T-cell (primary cell): ENCODE measurements around the gene ASIC3. TPM values are rescaled to one million over a fixed set of nuclear protein-coding genes. Genes with fewer than 3 reads are reported as not detected.

Source experiments
- ATAC-seq, 4 experiments: fragments of 200-7000 bp in 3 of 4; fragments of 150-1000 bp in 1 of 4; cut with Tn5 transposase; replicated peaks in 1 of 4; 1 replicate in 3 of 4; 2 replicates in 1 of 4; pipeline ENCODE4 v1.10.0; 2021; ENCODE audit warnings: moderate library complexity in 3 of 4, mild to moderate bottlenecking in 2 of 4, moderate number of reproducible peaks in 1 of 4
- CTCF ChIA-PET, 2 donors: fragments of 300-600 bp; sonication (Branson Sonifier 250); formaldehyde crosslinking; loops; one replicate each; lab custom pipeline; 2022; ENCODE audit warnings: antibody characterized with exemption in 2 of 2; lab: Charles Lee
- POLR2A ChIA-PET, 2 donors: fragments of 300-600 bp; sonication (Branson Sonifier 250); formaldehyde crosslinking; loops; one replicate each; lab custom pipeline; 2022; ENCODE audit warnings: antibody characterized with exemption in 2 of 2; lab: Charles Lee
- DNase-seq, 35 experiments: peaks; one replicate each; pipeline versions ENCODE4 v3.0.0 to v3.0.0-alpha.2; 2013 to 2023
- H3K27ac ChIP-seq: one replicate; pipeline ENCODE4 v1.5.1; 2013; ENCODE audit warnings: low read length
- H3K27me3 ChIP-seq, 2 experiments: replicated peaks in 1 of 2; 1 replicate in 1 of 2; 2 replicates in 1 of 2; pipeline versions ENCODE4 v1.6.1 to v1.7.0; 2013; ENCODE audit warnings: low read length in 1 of 2, mixed read lengths in 1 of 2; ENCODE audit not compliant: control insufficient read depth in 2 of 2, insufficient read depth in 2 of 2; ENCODE audit errors: extremely low read depth in 1 of 2
- H3K36me3 ChIP-seq, 2 donors: 1 replicate in 1 of 2; 2 replicates in 1 of 2; pipeline versions ENCODE4 v1.6.1 to v1.7.0; 2013; ENCODE audit warnings: low read length in 1 of 2; ENCODE audit not compliant: control insufficient read depth in 2 of 2, insufficient read depth in 1 of 2; ENCODE audit errors: extremely low read depth in 1 of 2
- H3K4me1 ChIP-seq, 2 experiments: 1 replicate in 1 of 2; 2 replicates in 1 of 2; pipeline versions ENCODE4 v1.6.1 to v1.7.0; 2013; ENCODE audit warnings: low read length in 2 of 2, mixed read lengths in 1 of 2; ENCODE audit not compliant: insufficient read depth in 2 of 2, control insufficient read depth in 1 of 2; ENCODE audit errors: extremely low read depth in 1 of 2
- H3K4me3 ChIP-seq, 2 donors: 1 replicate in 1 of 2; 2 replicates in 1 of 2; pipeline versions ENCODE4 v1.5.1 to v1.7.0; 2013; ENCODE audit warnings: mild to moderate bottlenecking in 2 of 2, low read length in 1 of 2, moderate library complexity in 1 of 2; ENCODE audit not compliant: control insufficient read depth in 1 of 2; ENCODE audit errors: extremely low read depth in 1 of 2
- H3K9me3 ChIP-seq: 2 replicates; pipeline ENCODE4 v1.7.0; 2013
- H3K27ac Mint-ChIP-seq, 2 donors: one replicate each; pipeline ENCODE4 v1.8.0; 2020 to 2021; ENCODE audit warnings: mild to moderate bottlenecking in 2 of 2, mixed read lengths in 2 of 2
- H3K27me3 Mint-ChIP-seq, 2 donors: one replicate each; pipeline ENCODE4 v1.8.0; 2021 to 2022; ENCODE audit warnings: mixed read lengths in 2 of 2
- H3K36me3 Mint-ChIP-seq: one replicate; pipeline ENCODE4 v1.8.0; 2021; ENCODE audit warnings: mixed read lengths
- H3K4me1 Mint-ChIP-seq, 3 donors: one replicate each; pipeline ENCODE4 v1.8.0; 2020 to 2022; ENCODE audit warnings: mixed read lengths in 3 of 3, mild to moderate bottlenecking in 1 of 3
- H3K4me3 Mint-ChIP-seq, 3 donors: one replicate each; pipeline ENCODE4 v1.8.0; 2020 to 2022; ENCODE audit warnings: mild to moderate bottlenecking in 3 of 3, mixed read lengths in 3 of 3, moderate library complexity in 3 of 3
- H3K9me3 Mint-ChIP-seq, 3 donors: one replicate each; pipeline ENCODE4 v1.8.0; 2020 to 2022; ENCODE audit warnings: mixed read lengths in 3 of 3
- WGBS: methylation state at CpG from one replicate; pipeline ENCODE4 v1.1.5; 2013; ENCODE audit warnings: missing lambda C conversion rate; ENCODE audit not compliant: insufficient coverage; 5-methylcytosine and 5-hydroxymethylcytosine counted together
- total RNA-seq, 35 experiments: library from RNA in 6 of 35; stranded (reverse) in 6 of 35; fragments of 120-200 nt in 1 of 35; gene quantifications; one replicate each; pipeline versions ENCODE4 v1.2.1 to v1.2.4 and lab custom pipeline; 2013 to 2026

ASIC3 gene
- total RNA-seq, 5 donors from 2014 or later (not counting 1 experiment from before 2014, with no cell fraction given): 9.8 to 16.0 (median 11.9) TPM

DNA sequence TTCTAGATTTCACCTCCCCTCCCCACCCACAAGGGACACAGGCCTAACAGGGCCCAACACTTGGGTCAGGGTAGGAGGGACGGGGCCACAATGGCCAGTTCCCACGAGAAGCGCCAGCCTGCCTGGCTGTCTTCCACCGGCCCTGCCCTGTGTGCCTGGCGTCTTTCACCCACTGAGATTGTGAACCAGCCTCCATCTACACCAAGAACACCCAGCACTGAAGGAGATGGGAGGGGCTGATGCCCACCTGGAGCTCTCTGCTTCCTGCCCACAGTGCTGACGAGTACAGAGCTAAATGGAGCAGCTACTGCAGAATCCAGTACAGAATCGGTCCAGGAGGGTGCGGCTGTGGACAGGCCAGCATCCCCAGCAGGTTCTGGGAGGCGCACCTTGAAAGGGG, 2.4 kb upstream of the ASIC3 start:
- ChIA-PET POLR2A (no interaction called here), CTCF (no interaction called here)
- Mint-ChIP-seq H3K4me3 (no peak overlapping the region), H3K9me3 (no peaks in the 10 kb centered on the region), H3K27ac (no peak overlapping the region), H3K36me3 (peaks cover 13% of the 10 kb centered on the region), H3K4me1 (peaks cover 0 to 2% (median 0%) of the 10 kb centered on the region in 3 donors), H3K27me3 (no peaks in the 10 kb centered on the region)
- Histone ChIP-seq H3K36me3 (peaks cover 8 to 19% of the 10 kb centered on the region in 2 donors), H3K4me1 (peaks cover 0 to 4% of the 10 kb centered on the region in 2 experiments), H3K27ac (no peak overlapping the region), H3K9me3 (no peaks in the 10 kb centered on the region), H3K27me3 (peaks cover 0 to 10% of the 10 kb centered on the region in 2 experiments), H3K4me3 (no peak overlapping the region)
- ATAC-seq: no peak
- WGBS: 68% methylated on average over 4 of the region's 9 CpGs
- DNase-seq: no peak

DNA sequence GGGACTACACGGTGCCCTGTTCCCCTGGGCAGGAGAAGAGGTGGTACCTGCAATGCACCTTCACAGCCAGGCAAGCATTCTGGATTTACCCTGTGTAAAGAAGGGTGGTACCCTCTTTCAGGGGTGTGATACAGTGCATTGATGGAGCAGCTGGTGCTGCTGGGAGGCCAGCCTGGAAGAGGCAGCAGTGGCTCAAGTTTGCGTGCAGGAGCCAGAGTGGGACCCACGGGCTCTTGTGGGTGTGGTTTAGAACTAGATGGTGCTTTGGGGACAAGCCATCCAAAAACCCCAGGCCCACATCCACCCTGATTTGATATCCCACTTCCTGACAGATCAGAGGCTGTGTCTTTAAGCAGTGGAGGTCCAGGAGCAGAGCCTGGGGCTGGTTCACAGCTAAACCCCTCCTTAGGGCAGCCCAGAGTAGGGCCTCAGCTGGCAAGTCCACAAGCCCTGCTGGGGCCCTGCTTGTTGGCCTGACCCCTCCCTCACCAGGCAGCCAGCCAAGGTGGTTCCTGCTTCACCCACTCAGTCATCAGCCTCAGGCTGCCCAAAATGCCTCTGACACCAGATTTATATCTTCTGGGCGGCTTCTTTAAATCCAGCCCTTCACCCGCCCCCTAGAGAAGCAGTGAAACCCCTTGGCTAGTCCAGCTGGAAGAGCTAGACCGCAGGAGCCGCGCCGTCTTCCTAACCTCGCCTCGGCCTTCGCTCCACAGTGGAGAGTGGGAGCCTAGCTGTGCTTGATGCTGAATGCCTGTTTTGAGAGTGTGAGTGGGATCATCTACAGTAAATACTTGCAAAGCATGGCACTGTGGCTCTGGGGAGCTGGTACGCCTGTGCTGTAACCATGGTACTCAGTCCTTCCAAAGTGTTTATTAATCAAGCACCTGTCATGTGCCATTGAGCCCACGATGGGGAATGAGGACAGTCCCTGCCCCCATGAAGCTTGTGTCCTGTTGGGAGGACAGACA, 1.4 kb upstream of the ASIC3 start:
- ATAC-seq (no peak), DNase-seq (no peak)
- Mint-ChIP-seq H3K9me3 (no peaks in the 10 kb centered on the region), H3K36me3 (peaks cover 7% of the 10 kb centered on the region), H3K4me3 (no peak overlapping the region), H3K27me3 (no peaks in the 10 kb centered on the region), H3K4me1 (peaks cover 0 to 4% (median 2%) of the 10 kb centered on the region in 3 donors), H3K27ac (no peak overlapping the region)
- Histone ChIP-seq H3K27me3 (peaks cover 0 to 15% of the 10 kb centered on the region in 2 experiments), H3K9me3 (no peaks in the 10 kb centered on the region), H3K36me3 (peaks cover 2 to 15% of the 10 kb centered on the region in 2 donors), H3K4me1 (peaks cover 0 to 14% of the 10 kb centered on the region in 2 experiments), H3K4me3 (no peak overlapping the region), H3K27ac (no peak overlapping the region)
- POLR2A ChIA-PET: interaction anchor here in 1 of 2 donors (0.6 kb wide), 1 partner anchor 48 kb away, joined by 3 read pairs; no protein-coding TSS in a partner anchor
- CTCF ChIA-PET: no interaction called here
- 83% methylated on average over 7 of the region's 14 CpGs for WGBS

DNA sequence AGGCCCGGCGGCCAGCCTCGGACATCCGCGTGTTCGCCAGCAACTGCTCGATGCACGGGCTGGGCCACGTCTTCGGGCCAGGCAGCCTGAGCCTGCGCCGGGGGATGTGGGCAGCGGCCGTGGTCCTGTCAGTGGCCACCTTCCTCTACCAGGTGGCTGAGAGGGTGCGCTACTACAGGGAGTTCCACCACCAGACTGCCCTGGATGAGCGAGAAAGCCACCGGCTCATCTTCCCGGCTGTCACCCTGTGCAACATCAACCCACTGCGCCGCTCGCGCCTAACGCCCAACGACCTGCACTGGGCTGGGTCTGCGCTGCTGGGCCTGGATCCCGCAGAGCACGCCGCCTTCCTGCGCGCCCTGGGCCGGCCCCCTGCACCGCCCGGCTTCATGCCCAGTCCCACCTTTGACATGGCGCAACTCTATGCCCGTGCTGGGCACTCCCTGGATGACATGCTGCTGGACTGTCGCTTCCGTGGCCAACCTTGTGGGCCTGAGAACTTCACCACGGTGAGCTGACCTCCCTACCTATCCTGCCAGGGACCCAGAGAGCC, 656 bp downstream of the ASIC3 start:
- no peak overlapping the region for H3K4me3 Mint-ChIP-seq
- H3K27me3 Mint-ChIP-seq: peaks cover 0 to 4% of the 10 kb centered on the region in 2 donors
- ATAC-seq (no peak), DNase-seq (no peak)
- ChIA-PET CTCF (no interaction called here), POLR2A (no interaction called here)
- no peak overlapping the region for H3K27ac Mint-ChIP-seq
- WGBS: 96% methylated on average over 37 of the region's 38 CpGs
- peaks cover 9% of the 10 kb centered on the region for H3K36me3 Mint-ChIP-seq
- H3K9me3 ChIP-seq: no peaks in the 10 kb centered on the region
- peaks cover 0 to 5% of the 10 kb centered on the region in 2 donors for H3K36me3 ChIP-seq
- H3K4me3 ChIP-seq: no peak overlapping the region
- H3K27me3 ChIP-seq: peaks cover 0 to 21% of the 10 kb centered on the region in 2 experiments
- H3K9me3 Mint-ChIP-seq: no peaks in the 10 kb centered on the region
- H3K4me1 Mint-ChIP-seq: peaks cover 9 to 13% (median 10%) of the 10 kb centered on the region in 3 donors
- H3K4me1 ChIP-seq: peaks cover 2 to 24% of the 10 kb centered on the region in 2 experiments
- no peak overlapping the region for H3K27ac ChIP-seq

DNA sequence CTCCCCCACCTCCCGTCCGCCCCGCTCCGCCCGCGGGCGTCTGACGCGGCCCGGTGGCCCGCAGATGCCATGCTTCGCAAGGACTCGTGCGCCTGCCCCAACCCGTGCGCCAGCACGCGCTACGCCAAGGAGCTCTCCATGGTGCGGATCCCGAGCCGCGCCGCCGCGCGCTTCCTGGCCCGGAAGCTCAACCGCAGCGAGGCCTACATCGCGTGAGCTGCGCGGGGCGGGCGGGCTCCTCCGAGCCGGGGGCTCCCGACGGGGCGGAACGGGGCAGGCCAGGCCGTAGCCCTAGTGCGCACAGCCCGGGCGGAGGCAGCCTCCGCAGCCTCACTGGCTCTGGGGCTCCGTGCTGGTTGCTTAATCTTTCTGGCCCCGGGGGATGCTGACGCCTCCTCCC, 2.8 kb downstream of the ASIC3 start:
- ATAC-seq: peak; percentile 75 to 94 (median 80)
- Mint-ChIP-seq H3K4me1 (peaks cover 9 to 13% (median 10%) of the 10 kb centered on the region in 3 donors), H3K9me3 (no peaks in the 10 kb centered on the region), H3K36me3 (peaks cover 8% of the 10 kb centered on the region), H3K27me3 (peaks cover 0 to 4% of the 10 kb centered on the region in 2 donors), H3K27ac (no peak overlapping the region), H3K4me3 (no peak overlapping the region)
- DNase-seq: peak; percentile 18 to 80 (median 56)
- Histone ChIP-seq H3K27ac (no peak overlapping the region), H3K4me3 (no peak overlapping the region), H3K27me3 (peaks cover 0 to 21% of the 10 kb centered on the region in 2 experiments), H3K4me1 (peaks cover 2 to 24% of the 10 kb centered on the region in 2 experiments), H3K36me3 (no peaks in the 10 kb centered on the region), H3K9me3 (no peaks in the 10 kb centered on the region)
- POLR2A ChIA-PET: interaction anchor here in 1 of 2 donors (0.6 kb wide), 2 partner anchors 34 to 43 kb away, joined by 3 to 4 read pairs; no protein-coding TSS in a partner anchor
- CTCF ChIA-PET: interaction anchor here in 1 of 2 donors (0.7 kb wide), 1 partner anchor 67 kb away, joined by 4 read pairs; no protein-coding TSS in a partner anchor
- 2% methylated on average over 47 of the region's 50 CpGs for WGBS

DNA sequence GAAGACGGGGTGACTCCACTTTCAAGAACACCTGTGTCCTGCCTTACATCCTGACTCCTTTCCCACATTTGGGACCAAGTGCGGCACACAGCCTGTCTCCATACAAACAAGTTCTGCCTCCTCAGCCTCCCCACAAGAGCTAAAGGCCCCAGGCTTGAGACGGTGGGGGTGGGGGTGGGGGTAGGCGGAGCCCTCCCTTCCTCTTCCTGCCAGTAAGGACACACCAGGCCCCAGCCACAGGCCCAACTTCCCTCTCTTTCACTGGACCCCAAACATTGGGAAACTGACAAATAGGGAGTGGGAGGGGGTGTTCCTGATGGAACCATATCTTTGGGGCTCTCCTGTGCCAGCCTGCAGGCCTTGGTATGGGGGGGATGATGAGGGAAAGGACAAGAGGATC, 4.8 kb downstream of the ASIC3 start:
- POLR2A ChIA-PET: interaction anchor here in 1 of 2 donors (0.5 to 0.6 kb wide), 2 partner anchors 24 to 176 kb away, joined by 4 to 5 read pairs; no protein-coding TSS in a partner anchor
- Histone ChIP-seq H3K27me3 (peaks cover 0 to 21% of the 10 kb centered on the region in 2 experiments), H3K9me3 (no peaks in the 10 kb centered on the region), H3K4me1 (peaks cover 10 to 37% of the 10 kb centered on the region in 2 experiments), H3K36me3 (no peaks in the 10 kb centered on the region), H3K27ac (no peak overlapping the region), H3K4me3 (no peak overlapping the region)
- Mint-ChIP-seq H3K9me3 (no peaks in the 10 kb centered on the region), H3K27ac (no peak overlapping the region), H3K4me1 (peaks cover 20 to 26% (median 24%) of the 10 kb centered on the region in 3 donors), H3K36me3 (peaks cover 8% of the 10 kb centered on the region), H3K4me3 (no peak overlapping the region), H3K27me3 (peaks cover 0 to 4% of the 10 kb centered on the region in 2 donors)
- DNase-seq (no peak), ATAC-seq (no peak)
- WGBS: no CpG with 5 or more reads among the region's 4 CpGs
- CTCF ChIA-PET: interaction anchor here in 1 of 2 donors (0.7 kb wide), 1 partner anchor 71 kb away, joined by 3 read pairs; no protein-coding TSS in a partner anchor

DNA sequence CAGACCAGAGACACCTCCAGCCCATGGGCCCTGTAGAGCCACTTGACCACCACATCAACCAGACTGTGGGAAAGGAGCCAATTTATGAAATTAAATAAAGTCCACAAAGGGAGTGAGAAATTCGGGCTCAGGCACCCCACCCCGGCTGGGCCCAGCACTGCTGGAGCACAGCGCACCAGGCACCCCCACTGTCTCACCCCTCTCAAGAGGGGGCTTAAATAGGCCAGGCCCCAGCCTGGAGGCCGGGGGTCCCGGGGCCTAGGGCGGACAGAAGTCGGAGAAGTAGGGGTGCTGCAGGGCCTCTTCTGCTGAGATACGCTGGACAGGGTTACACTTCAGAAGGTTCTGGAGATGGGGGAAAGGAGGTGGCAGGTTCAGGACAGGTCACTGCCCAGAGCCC, 5.4 kb downstream of the ASIC3 start:
- peaks cover 23 to 30% (median 30%) of the 10 kb centered on the region in 3 donors for H3K4me1 Mint-ChIP-seq
- Histone ChIP-seq H3K27me3 (peaks cover 0 to 21% of the 10 kb centered on the region in 2 experiments), H3K9me3 (no peaks in the 10 kb centered on the region), H3K4me1 (peaks cover 16 to 43% of the 10 kb centered on the region in 2 experiments), H3K36me3 (no peaks in the 10 kb centered on the region), H3K27ac (no peak overlapping the region), H3K4me3 (no peak overlapping the region)
- ChIA-PET POLR2A (no interaction called here), CTCF (no interaction called here)
- WGBS: 100% methylated on average over 2 of the region's 8 CpGs
- no peak overlapping the region for H3K4me3 Mint-ChIP-seq
- H3K36me3 Mint-ChIP-seq: peaks cover 8% of the 10 kb centered on the region
- H3K27ac Mint-ChIP-seq: no peak overlapping the region
- DNase-seq (no peak), ATAC-seq (no peak)
- H3K9me3 Mint-ChIP-seq: no peaks in the 10 kb centered on the region
- peaks cover 0 to 4% of the 10 kb centered on the region in 2 donors for H3K27me3 Mint-ChIP-seq
